Mesenchymal stem cell (in vitro differentiated cells and primary cell): Measurements from ENCODE around the gene SLC35F1.

Source experiments
- DNase-seq: peaks from one replicate; pipeline ENCODE4 v3.0.0-alpha.2; 2013
- H2AFZ ChIP-seq: one replicate; pipeline ENCODE4 v1.6.1; 2013; ENCODE audit warnings: low read depth, mild to moderate bottlenecking, control low read depth, inconsistent platforms, low read length, moderate library complexity
- H2AK5ac ChIP-seq: 2 replicates; pipeline ENCODE4 v1.6.1; 2013; ENCODE audit warnings: low read length, moderate library complexity, mild to moderate bottlenecking, inconsistent platforms; ENCODE audit not compliant: severe bottlenecking
- H2BK120ac ChIP-seq: one replicate; pipeline ENCODE4 v1.6.1; 2013; ENCODE audit warnings: low read depth, mild to moderate bottlenecking, inconsistent platforms, low read length, moderate library complexity
- H2BK12ac ChIP-seq, 2 experiments: one replicate each; pipeline ENCODE4 v1.6.1; 2013; ENCODE audit warnings: inconsistent platforms in 2 of 2, low read length in 2 of 2, mild to moderate bottlenecking in 2 of 2, moderate library complexity in 2 of 2, control low read depth in 1 of 2
- H2BK15ac ChIP-seq: one replicate; pipeline ENCODE4 v1.6.1; 2013; ENCODE audit warnings: mild to moderate bottlenecking, low read depth, inconsistent platforms; ENCODE audit not compliant: poor library complexity, severe bottlenecking
- H2BK5ac ChIP-seq: 2 replicates; pipeline ENCODE4 v1.6.1; 2013; ENCODE audit warnings: low read depth, mild to moderate bottlenecking, low read length, control low read depth, inconsistent platforms; ENCODE audit not compliant: poor library complexity, severe bottlenecking
- H3K14ac ChIP-seq, 2 experiments: one replicate each; pipeline ENCODE4 v1.6.1; 2013; ENCODE audit warnings: inconsistent platforms in 2 of 2, low read length in 2 of 2, control low read depth in 1 of 2, mild to moderate bottlenecking in 1 of 2, moderate library complexity in 1 of 2
- H3K18ac ChIP-seq, 2 experiments: one replicate each; pipeline ENCODE4 v1.6.1; 2013; ENCODE audit warnings: inconsistent platforms in 2 of 2, low read length in 2 of 2, control low read depth in 1 of 2, low read depth in 1 of 2, mild to moderate bottlenecking in 1 of 2
- H3K23ac ChIP-seq, 2 experiments: one replicate each; pipeline ENCODE4 v1.6.1; 2013; ENCODE audit warnings: inconsistent platforms in 2 of 2, low read length in 2 of 2, mild to moderate bottlenecking in 2 of 2, moderate library complexity in 2 of 2, control low read depth in 1 of 2
- H3K27ac ChIP-seq: 2 replicates; pipeline ENCODE4 v1.5.1; 2013; ENCODE audit warnings: mild to moderate bottlenecking, moderate library complexity, low read length, control low read depth, inconsistent platforms; ENCODE audit not compliant: poor library complexity, severe bottlenecking
- H3K27me3 ChIP-seq, 2 experiments: 2 replicates each; pipeline versions ENCODE4 v1.6.1 to v1.7.0; 2013; ENCODE audit warnings: low read length in 2 of 2, mild to moderate bottlenecking in 2 of 2, moderate library complexity in 2 of 2, control low read depth in 1 of 2, inconsistent platforms in 1 of 2; ENCODE audit not compliant: control insufficient read depth in 1 of 2, insufficient read depth in 1 of 2
- H3K36me3 ChIP-seq, 2 experiments: 2 replicates each; pipeline versions ENCODE4 v1.6.1 to v1.7.0; 2013; ENCODE audit warnings: low read length in 2 of 2, control low read depth in 1 of 2, inconsistent platforms in 1 of 2, low read depth in 1 of 2, mild to moderate bottlenecking in 1 of 2; ENCODE audit not compliant: insufficient read depth in 2 of 2, control insufficient read depth in 1 of 2
- H3K4ac ChIP-seq, 2 experiments: one replicate each; pipeline ENCODE4 v1.6.1; 2013; ENCODE audit warnings: inconsistent platforms in 2 of 2, low read length in 2 of 2, mild to moderate bottlenecking in 2 of 2, moderate library complexity in 2 of 2, control low read depth in 1 of 2, low read depth in 1 of 2
- H3K4me1 ChIP-seq: 2 replicates; pipeline ENCODE4 v1.6.1; 2013; ENCODE audit warnings: low read depth, low read length, control low read depth; ENCODE audit not compliant: control insufficient read depth, insufficient read depth
- H3K4me2 ChIP-seq: 2 replicates; pipeline ENCODE4 v1.6.1; 2013; ENCODE audit warnings: low read length, mild to moderate bottlenecking, inconsistent platforms; ENCODE audit not compliant: poor library complexity, severe bottlenecking
- H3K4me3 ChIP-seq, 2 experiments: 2 replicates each; pipeline versions ENCODE4 v1.5.1 to v1.7.0; 2013; ENCODE audit warnings: low read length in 2 of 2, mild to moderate bottlenecking in 2 of 2, control low read depth in 1 of 2, low read depth in 1 of 2; ENCODE audit not compliant: insufficient read depth in 1 of 2
- H3K79me1 ChIP-seq: replicated peaks from 2 replicates; pipeline ENCODE4 v1.6.1; 2013; ENCODE audit warnings: mild to moderate bottlenecking, control low read depth, low read length, inconsistent platforms; ENCODE audit not compliant: poor library complexity, severe bottlenecking
- H3K9ac ChIP-seq: 2 replicates; pipeline ENCODE4 v1.7.0; 2013; ENCODE audit warnings: mild to moderate bottlenecking, low read length, moderate library complexity
- H3K9me3 ChIP-seq: 2 replicates; pipeline ENCODE4 v1.7.0; 2013; ENCODE audit warnings: mild to moderate bottlenecking, low read length; ENCODE audit not compliant: control insufficient read depth
- H4K8ac ChIP-seq: one replicate; pipeline ENCODE4 v1.6.1; 2013; ENCODE audit warnings: inconsistent platforms, mild to moderate bottlenecking, low read length, moderate library complexity
- H4K91ac ChIP-seq: one replicate; pipeline ENCODE4 v1.6.1; 2013; ENCODE audit warnings: mild to moderate bottlenecking, low read length, inconsistent platforms
- WGBS: methylation state at CpG from one replicate; pipeline ENCODE4 v1.1.7; 2013; ENCODE audit warnings: mixed read lengths; 5-methylcytosine and 5-hydroxymethylcytosine counted together

Gene SLC35F1

DNA sequence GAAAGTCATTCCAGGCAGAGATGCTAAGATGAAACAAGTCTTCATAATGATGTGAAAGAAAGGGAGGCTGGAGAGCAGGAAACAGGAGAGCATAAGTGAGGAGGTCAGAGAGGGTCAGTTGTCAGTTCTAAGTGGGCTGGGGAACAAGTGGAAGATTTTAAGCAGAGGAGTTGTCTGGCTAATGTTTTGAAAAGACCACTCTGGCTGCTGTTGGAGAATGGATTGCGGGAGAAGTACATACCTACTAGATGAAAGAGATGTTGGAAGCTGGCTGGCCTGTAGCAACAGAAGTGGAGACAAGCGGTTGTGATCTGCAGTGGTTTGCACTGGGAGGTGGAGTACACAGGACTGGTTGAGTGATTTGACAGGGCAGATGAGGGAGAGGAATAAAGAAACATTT lies 10.1 kb downstream of the SLC35F1 start:
- Histone ChIP-seq H2BK12ac (no peak overlapping the region), H4K8ac (no peak overlapping the region), H2BK5ac (no peak overlapping the region), H3K18ac (no peak overlapping the region), H3K27ac (no peak overlapping the region), H3K9ac (no peak overlapping the region), H2AFZ (no peak overlapping the region), H3K14ac (no peak overlapping the region), H3K4me3 (no peak overlapping the region), H3K79me1 (no peaks in the 10 kb centered on the region), H3K36me3 (no peaks in the 10 kb centered on the region), H3K4ac (no peak overlapping the region), H2AK5ac (no peak overlapping the region), H3K23ac (no peak overlapping the region), H3K9me3 (no peaks in the 10 kb centered on the region), H3K4me2 (no peak overlapping the region), H4K91ac (no peak overlapping the region), H2BK15ac (no peak overlapping the region), H2BK120ac (no peak overlapping the region), H3K4me1 (peaks cover 3% of the 10 kb centered on the region), H3K27me3 (peaks cover 34 to 43% of the 10 kb centered on the region in 2 experiments)
- WGBS, result 50% methylated on average over 2 of the region's 2 CpGs
- no peak for DNase-seq

DNA sequence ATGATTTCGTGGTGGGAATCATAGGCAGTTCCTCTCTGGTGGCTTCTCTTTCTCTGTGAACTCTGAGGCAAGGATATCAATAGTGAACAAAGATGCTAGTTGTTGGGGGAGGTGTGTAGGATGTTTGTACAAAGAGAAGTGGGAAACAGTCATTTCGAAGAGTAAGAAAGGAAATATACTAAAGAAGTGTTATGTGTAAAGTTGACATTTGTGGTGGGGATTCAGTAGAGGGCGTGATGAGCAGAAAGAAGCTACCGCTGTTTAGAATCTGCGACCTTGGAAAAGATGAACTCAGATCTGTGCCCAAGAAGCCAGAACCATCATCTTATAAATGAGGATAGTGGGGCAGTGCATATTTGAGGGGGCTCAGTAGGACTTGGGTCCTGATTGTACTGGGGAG lies 11.4 kb downstream of the SLC35F1 start:
- no peak overlapping the region for H3K23ac ChIP-seq
- WGBS, result 56% methylated on average over 5 of the region's 5 CpGs
- H3K4me1 ChIP-seq, result peaks cover 3% of the 10 kb centered on the region
- DNase-seq, result no peak
- H2AFZ ChIP-seq, result no peak overlapping the region
- no peak overlapping the region for H3K4ac ChIP-seq
- H4K8ac ChIP-seq, result no peak overlapping the region
- H2BK12ac ChIP-seq, result no peak overlapping the region
- H3K9ac ChIP-seq, result no peak overlapping the region
- no peak overlapping the region for H2BK120ac ChIP-seq
- no peak overlapping the region for H3K27ac ChIP-seq
- no peaks in the 10 kb centered on the region for H3K36me3 ChIP-seq
- H3K27me3 ChIP-seq, result peaks cover 34 to 43% of the 10 kb centered on the region in 2 experiments
- H2AK5ac ChIP-seq, result no peak overlapping the region
- no peak overlapping the region for H3K18ac ChIP-seq
- H4K91ac ChIP-seq, result no peak overlapping the region
- H3K4me2 ChIP-seq, result no peak overlapping the region
- H3K9me3 ChIP-seq, result no peaks in the 10 kb centered on the region
- H3K4me3 ChIP-seq, result no peak overlapping the region
- H2BK5ac ChIP-seq, result no peak overlapping the region
- no peak overlapping the region for H2BK15ac ChIP-seq
- H3K14ac ChIP-seq, result no peak overlapping the region
- no peaks in the 10 kb centered on the region for H3K79me1 ChIP-seq

DNA sequence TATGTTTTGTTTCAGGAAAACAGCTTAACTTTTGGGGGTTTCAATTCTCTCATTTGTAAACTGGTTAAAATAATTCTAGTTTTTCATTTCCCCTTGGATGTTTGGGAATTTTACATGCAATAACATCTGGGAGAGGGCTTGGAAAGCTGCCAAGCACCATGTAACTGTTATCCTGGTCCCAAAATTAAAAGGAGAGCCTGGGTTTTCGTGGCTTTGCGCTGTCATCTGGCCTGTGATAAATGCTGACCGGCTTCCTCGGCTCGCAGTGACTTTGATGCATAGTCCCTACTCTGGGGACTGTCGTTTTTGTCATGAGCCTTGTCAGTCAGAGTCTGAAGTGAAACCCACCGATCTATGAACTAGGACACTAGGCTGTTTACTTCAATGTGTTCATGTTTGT lies 12.2 kb downstream of the SLC35F1 start:
- Histone ChIP-seq H3K4me3 (no peak overlapping the region), H3K9me3 (no peaks in the 10 kb centered on the region), H3K14ac (no peak overlapping the region), H2BK15ac (no peak overlapping the region), H3K4me2 (no peak overlapping the region), H3K4ac (no peak overlapping the region), H3K18ac (no peak overlapping the region), H2AFZ (no peak overlapping the region), H3K36me3 (no peaks in the 10 kb centered on the region), H4K91ac (no peak overlapping the region), H2BK5ac (no peak overlapping the region), H3K23ac (no peak overlapping the region), H3K27me3 (peaks cover 34 to 43% of the 10 kb centered on the region in 2 experiments), H3K4me1 (peaks cover 3% of the 10 kb centered on the region), H3K27ac (no peak overlapping the region), H4K8ac (no peak overlapping the region), H2BK120ac (no peak overlapping the region), H2AK5ac (no peak overlapping the region), H2BK12ac (no peak overlapping the region), H3K79me1 (no peaks in the 10 kb centered on the region), H3K9ac (no peak overlapping the region)
- DNase-seq, result no peak
- WGBS, result 23% methylated on average over 6 of the region's 7 CpGs

DNA sequence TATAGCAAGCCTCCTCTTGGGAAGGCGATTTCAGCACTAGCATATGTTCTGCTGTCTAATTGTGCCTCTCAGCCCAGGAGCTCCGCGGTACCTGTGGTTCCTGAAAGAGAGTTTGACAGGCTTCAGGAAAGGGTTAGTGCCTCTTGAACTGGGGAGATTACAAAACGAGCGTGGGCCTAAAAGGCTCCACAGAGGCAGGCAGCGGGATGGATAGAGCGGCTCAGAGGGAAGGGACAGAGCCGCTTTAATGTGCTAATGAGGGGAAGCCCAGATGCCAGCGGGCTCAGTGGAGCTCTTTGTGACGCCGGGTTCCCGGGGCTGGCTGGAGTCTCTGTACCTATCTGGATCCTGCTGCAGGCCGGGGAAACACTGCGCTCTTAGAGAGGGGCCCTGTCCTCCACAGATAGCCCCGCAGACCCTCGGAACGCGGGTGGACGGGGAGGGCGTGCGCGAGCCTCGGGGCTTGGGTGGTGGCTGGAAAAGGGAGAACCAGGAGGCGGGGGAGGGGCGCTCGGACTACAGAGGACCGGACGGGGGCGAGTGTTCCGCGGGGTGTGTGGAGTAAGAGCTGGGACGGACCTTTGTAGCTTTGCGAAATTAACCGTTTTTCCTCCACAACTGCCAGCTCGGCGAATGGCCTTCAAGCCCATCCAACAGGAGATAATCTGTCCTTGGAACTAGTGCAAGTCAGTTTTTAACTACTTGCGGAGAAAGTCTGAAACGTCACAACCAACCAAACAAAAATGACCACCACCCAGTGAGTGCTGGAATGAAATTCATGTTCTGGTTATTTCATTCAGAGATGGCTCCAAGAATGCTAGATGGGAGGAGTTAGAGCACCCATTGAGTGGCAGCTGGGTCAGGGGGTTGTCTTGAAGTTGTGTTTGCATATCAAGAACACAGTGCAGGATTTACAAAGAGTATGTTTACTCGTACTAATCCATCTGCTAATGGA lies 13.0 kb downstream of the SLC35F1 start:
- Histone ChIP-seq H3K23ac (no peak overlapping the region), H2BK120ac (no peak overlapping the region), H2BK15ac (no peak overlapping the region), H3K4ac (no peak overlapping the region), H3K27me3 (peaks cover 34 to 43% of the 10 kb centered on the region in 2 experiments), H3K27ac (no peak overlapping the region), H3K4me3 (peak overlapping the region; percentile 26 to 56), H3K4me1 (peaks cover 3% of the 10 kb centered on the region), H3K9me3 (no peaks in the 10 kb centered on the region), H2BK12ac (no peak overlapping the region), H4K91ac (peak overlapping the region; percentile 7), H3K14ac (no peak overlapping the region), H2AFZ (no peak overlapping the region), H2AK5ac (no peak overlapping the region), H2BK5ac (peak overlapping the region; percentile 20), H3K36me3 (no peaks in the 10 kb centered on the region), H4K8ac (no peak overlapping the region), H3K18ac (no peak overlapping the region), H3K9ac (no peak overlapping the region), H3K4me2 (peak overlapping the region; percentile 30), H3K79me1 (no peaks in the 10 kb centered on the region)
- DNase-seq, result peak; percentile 0
- WGBS, result 4% methylated on average over 30 of the region's 39 CpGs
